Erythroblast (primary cell): ENCODE results near the gene NBEA.

Experiments used
- GATA1 ChIP-seq: IDR thresholded peaks from 2 replicates; pipeline ENCODE4 v1.6.1; 2011; ENCODE audit warnings: low read depth, mild to moderate bottlenecking, control low read depth, low read length, moderate library complexity
- POLR2A ChIP-seq: IDR thresholded peaks from 2 replicates; pipeline ENCODE4 v1.6.1; 2011; ENCODE audit warnings: mild to moderate bottlenecking, low read length

DNA sequence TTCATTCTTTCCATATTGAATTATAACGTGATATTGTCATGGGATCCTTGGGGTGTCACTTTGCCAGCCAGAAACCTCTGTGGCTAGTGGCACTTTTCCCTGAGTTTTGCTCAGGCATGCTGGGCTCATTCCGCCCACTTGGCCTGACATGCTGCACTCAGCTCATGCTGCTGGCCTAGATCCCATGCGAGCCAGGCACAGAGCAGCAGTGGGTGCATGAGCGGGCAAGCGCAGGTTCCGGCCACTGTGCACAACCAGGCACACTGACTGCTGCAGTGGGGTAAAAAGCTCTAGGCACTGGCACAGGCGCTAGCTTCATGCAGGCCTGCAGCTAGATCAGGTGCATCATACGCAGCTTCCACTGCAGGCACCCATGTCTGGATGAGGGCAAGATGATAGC, 313.2 kb downstream of the NBEA start:
- TF ChIP-seq POLR2A = no peak
- no peak for TF ChIP-seq GATA1
